GM18517 (cell line): ENCODE results near the gene OR10X1.

Source experiments
- ATAC-seq: cut with Tn5 transposase; IDR thresholded peaks from one replicate; pipeline ENCODE4 v1.9.1; 2021; ENCODE audit warnings: mild to moderate bottlenecking, moderate library complexity; ENCODE audit not compliant: unreplicated experiment

Gene OR10X1, protein sequence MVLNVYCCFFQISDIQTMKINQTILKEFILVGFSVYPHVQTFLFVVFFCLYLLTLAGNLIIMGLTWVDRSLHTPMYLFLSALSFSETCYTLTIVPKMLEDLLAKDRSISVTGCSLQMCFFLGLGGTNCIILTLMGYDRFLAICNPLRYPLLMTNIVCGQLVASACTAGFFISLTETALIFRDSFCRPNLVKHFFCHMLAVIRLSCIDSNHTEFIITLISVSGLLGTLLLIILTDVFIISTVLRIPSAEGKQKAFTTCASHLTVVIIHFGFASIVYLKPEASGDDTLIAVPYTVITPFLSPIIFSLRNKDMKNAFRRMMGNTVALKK

DNA sequence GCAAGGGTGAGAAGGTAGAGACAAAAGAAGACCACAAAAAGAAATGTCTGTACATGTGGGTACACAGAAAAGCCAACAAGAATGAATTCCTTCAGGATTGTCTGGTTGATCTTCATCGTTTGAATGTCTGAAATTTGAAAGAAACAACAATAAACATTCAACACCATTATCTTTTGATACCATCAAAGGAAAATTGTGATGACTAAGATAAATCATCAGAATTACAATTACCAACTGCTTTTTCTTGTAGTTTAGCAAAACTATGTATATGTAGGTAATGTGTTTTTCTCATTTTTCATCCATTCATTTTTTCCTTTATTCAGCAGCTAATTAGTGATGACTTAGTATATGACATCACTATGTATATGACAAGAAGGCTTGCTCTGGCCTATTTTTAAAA is at the start of gene OR10X1:
TSS of gene OR10X1 (minus strand) at position 167 of the 400 bp plus-strand sequence. CDS start at position 167, 0 bp downstream.
- no peak for ATAC-seq

GRCh38 chr1:158613764-158614163 is 34.1 kb upstream of the OR10X1 start:
- no peak for ATAC-seq

DNA sequence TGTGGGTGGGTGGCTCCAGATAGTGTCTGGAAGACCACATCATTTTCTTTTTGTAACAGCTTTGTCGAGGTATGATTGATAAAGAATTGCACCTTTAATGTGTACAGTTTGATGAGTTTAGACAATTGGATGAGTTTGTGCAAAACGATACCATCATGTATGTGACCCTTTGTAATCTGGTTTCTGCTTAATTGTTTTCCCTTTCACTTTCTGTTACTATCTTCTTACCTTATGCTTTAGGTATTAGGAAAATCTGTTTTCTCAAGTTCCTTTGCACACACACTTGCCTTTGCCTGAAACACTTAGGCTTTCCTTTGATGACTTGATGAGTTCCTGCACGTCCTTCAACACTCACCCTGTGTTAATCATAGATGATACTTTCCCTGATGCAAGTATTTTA is 32.2 kb upstream of the OR10X1 start:
- no peak for ATAC-seq

- ATAC-seq, result no peak
These were observed 27.6 kb upstream of the OR10X1 start for GRCh38 chr1:158607296-158607695.

GRCh38 chr1:158604968-158605367 is 25.3 kb upstream of the OR10X1 start, which contains the start of gene OR10Z1:
Gene OR10Z1, plus strand, starts transcription at chr1:158605268. Its CDS starts 1,171 bp downstream, at chr1:158606439.
- no peak for ATAC-seq

DNA sequence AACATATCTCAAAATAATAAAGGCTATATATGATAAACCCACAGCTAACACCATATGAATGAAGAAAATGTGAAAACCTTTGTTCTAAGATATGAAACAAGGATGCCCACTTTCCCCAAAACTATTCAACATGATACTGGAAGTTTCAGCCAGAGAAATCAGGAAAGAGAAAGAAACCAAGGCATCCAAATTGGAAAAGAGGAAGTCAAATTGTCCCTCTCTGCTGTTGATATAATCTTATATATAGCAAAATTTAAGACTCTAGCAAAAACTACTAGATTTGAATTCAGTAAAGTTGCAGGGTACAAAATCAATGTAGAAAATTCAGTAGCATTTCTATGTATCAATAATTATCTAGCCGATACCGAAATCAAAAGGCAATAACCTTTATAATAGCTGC is 21.0 kb upstream of the OR10X1 start:
- ATAC-seq, result no peak

DNA sequence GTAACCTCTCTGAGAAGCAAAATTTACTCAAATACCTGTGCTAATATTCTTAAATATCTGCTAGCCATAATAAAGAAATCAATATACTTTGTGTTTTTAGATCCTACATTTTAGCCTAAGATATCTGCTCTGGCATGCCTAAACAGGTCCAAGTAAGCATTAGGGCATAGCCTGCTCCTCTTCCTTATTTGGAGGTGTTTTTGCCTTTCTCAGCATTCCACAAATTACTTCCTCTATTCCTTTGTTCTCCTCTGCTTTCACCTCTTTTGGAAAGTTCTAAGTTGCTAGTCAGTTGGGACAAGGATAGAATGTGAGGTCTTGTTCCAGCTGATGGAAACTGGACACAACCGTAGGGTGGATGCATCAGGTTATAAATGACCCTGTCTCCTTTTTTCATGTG is 7.2 kb upstream of the OR10X1 start:
- no peak for ATAC-seq

DNA sequence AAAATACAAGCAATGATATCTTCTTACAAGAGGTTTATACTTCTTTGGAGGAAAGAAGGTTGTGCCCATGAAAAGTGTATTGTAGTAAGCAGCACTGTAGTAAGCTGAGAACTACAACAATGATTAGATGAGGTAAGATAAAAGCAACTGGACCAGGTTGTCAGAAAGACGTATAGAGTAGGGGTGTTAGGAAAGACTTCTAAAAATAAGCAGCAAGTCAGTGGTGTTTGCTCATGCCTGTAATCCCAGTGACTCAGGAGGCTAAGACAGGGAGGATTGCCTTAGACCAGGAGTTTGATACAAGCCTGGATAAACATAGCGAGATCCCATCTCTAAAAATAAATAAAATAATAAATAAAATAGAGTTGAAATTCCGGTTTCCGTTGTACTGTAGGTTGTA is 4.3 kb upstream of the OR10X1 start:
- ATAC-seq, result no peak

- ATAC-seq, result no peak
These were observed 2.1 kb downstream of the OR10X1 start for GRCh38 chr1:158577561-158577960.

DNA sequence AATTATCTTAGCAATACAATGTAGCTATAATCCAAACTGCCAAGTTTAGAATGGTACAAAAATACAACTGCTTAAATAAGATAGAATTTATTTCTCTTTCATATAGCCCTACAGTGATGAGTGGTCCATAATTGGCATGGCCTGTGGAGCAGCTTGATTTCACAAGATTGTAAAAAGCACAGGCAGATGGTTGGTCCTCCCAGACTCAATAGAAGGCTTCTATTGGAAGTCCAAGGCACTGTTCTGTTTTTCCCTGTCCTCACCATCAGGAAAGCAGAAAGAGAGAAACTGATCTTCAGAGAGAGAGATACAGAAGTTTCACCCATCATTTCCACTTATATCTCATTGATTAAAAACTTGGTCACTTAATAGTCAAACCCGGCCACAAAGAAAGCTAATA is 7.5 kb downstream of the OR10X1 start:
- ATAC-seq, result no peak

DNA sequence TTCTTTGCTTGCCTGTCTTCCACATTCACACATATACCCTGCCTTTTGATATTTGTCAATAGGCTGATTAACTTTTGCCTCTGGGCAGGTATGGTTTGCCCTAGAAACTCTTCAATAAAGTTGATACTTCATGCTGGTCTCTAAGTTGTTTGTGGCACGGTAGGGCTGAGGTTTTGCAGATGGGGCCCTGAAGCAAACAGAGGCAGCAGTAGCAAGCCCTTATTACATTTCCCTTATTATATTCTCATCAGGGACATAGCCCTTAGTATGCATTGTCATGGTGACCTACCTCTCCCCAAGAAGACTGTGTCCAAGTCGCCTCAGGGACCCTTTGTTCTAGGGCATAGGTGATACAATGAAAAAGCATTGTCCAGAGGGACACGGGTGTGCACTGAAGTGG is 9.2 kb downstream of the OR10X1 start, which contains the start of gene OR6P1:
TSS of gene OR6P1 (minus strand) at position 101 of the 400 bp plus-strand sequence. CDS start 6,976 bp downstream, outside the sequence.
- no peak for ATAC-seq

DNA sequence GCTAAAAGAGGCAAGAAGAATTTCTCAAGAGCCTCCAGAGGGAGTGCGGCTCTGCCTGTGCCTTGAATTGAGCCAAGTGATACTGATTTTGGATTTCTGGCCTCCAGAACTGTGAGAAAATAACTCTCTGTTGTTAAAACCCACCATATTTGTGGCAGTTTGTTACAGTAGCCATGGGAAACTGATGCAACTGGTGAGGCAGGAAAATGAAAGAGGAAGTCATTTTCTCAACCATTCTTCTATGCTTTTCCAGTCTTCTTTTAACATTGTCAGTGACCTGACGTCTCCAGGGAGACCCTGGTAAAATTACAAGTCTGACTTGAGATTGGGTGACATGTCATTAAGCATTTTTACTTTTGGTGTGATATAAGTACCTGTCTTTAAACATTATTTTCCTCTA is 15.1 kb downstream of the OR10X1 start:
- no peak for ATAC-seq

GRCh38 chr1:158563853-158564252 is 15.8 kb downstream of the OR10X1 start:
- ATAC-seq, result no peak

DNA sequence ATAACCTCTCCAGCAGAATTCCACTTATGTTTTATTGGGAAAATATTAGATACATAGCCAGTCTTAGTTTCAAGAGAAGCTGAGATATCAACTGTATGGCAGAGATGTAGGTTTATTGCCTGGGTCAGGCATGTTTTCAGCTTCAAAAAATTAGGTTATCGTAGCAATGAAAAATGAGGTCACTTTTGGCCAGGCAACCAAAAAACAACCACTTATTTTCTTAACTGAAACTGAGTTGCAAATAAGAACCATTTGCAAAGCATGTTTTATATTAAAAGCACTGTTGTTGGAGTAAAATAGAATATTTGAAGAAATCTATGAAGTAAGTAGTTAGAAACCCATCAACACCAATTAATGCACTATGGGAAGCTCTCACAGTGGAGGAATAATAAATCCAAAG is 20.0 kb downstream of the OR10X1 start:
- no peak for ATAC-seq

DNA sequence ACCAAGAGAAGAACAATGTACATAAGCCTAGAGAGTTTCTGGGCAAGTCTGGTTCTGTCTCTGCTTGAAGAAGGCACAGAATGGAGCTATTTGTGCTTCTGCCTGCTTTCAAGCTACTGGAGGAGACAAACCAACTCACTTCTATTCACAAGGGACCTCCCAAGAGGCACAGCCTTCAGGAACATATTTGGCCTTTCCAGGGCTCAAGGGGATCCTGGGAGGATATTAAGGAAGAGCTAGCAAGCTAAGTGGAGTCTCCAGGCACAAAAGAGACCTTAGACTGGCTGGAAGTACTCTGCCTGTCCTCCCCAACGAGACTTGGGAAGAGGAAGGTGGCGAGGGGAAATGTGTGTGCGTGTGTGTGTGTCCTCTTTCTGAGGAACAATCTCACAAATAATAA is 25.3 kb downstream of the OR10X1 start, which contains the start of gene OR6Y1:
TSS of gene OR6Y1 (minus strand) at position 54 of the 400 bp plus-strand sequence. CDS start 6,300 bp downstream, outside the sequence.
- ATAC-seq, result no peak

GRCh38 chr1:158552296-158552695 is 27.4 kb downstream of the OR10X1 start:
- ATAC-seq, result no peak

- no peak for ATAC-seq
These were observed 32.2 kb downstream of the OR10X1 start for GRCh38 chr1:158547533-158547932.

DNA sequence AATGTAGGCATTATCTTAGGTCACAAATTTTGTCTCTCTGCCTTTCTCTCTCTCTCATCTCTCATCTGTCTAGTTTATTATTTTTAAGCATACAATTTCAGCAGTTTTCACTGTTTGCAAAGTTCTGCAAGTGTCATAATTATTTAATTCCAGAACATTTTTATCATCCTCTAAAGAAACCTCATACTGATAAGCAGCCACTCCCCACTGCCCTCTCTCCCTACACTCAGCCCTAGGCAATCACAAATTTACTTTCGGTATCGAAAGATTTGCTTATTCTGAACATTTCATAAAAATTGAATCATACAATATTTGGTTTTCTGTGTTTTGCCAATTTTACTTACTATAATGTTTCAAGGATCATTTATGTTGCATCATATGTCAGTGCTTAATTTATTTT is 42.1 kb downstream of the OR10X1 start:
- ATAC-seq, result no peak

DNA sequence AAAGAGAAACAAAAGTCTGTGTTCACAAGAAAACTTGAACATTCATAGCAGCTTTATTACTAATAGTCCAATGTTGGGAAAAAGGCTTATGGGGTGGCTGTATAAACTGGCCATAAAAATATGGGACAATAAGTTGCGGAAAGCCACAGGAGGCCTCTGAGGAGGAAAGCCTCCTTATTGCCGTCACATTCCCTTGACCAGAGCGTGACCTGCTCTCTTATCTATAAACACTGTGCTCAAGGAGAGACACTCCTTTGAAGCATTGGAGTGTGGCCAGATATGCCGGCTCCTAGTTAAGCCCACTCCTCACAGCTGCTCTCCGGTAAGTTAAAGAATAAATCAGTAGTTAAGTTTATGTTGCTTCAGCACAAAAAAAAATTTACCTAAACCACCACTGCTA is 45.2 kb downstream of the OR10X1 start:
- ATAC-seq, result no peak
